ENCODE results near the gene ZNF627. TPM values are rescaled to one million over a fixed set of nuclear protein-coding genes. Genes with fewer than 3 reads are reported as not detected.

The ZNF627 gene
- total and polyA plus RNA-seq, 2 of the 8 experiments (the other 6 are each of a cell fraction or from before 2014, with no cell fraction given): 7.2 to 13.7 TPM

- ChIA-PET CTCF (ENCODE audit: partially characterized antibody) (interaction anchor here (0.9 to 1.6 kb wide), 2 partner anchors 45 to 67 kb away, joined by 3 read pairs; no protein-coding TSS in a partner anchor), POLR2A (ENCODE audit: partially characterized antibody) (interaction anchor here (0.6 kb wide), 1 partner anchor 93 kb away, joined by 3 read pairs; no protein-coding TSS in a partner anchor)
- H4K8ac ChIP-seq (ENCODE audit: extremely low read depth, insufficient read depth, low read length): no peak overlapping the region
- H3K27ac ChIP-seq (ENCODE audit: low read depth, low read length): no peak overlapping the region
- no peak overlapping the region for H2BK5ac ChIP-seq (ENCODE audit: low read depth, low read length)
- no peak for DNase-seq (ENCODE audit: low read depth in 1 of 2, low spot score in 2 of 2)
- peaks cover 0 to 6% of the 10 kb centered on the region in 2 experiments; a peak in 1 of 4 replicates for H3K9me3 ChIP-seq (ENCODE audit: insufficient read depth in 2 of 2, low read depth in 1 of 2, low read length in 1 of 2)
- H3K23ac ChIP-seq (ENCODE audit: insufficient read length): no peak overlapping the region
- FAIRE-seq: no peak
- H3K4me3 ChIP-seq (ENCODE audit: extremely low read depth in 1 of 4, insufficient read depth in 2 of 4, low read depth in 3 of 4, low read length in 4 of 4): no peak overlapping the region
- H3K27me3 ChIP-seq (replicated peaks in 1 of 4; ENCODE audit: control insufficient read depth in 3 of 4, extremely low read depth in 1 of 4, insufficient read depth in 3 of 4, low read length in 3 of 4): no peaks in the 10 kb centered on the region
- H2AK5ac ChIP-seq (ENCODE audit: low read depth, low read length): no peak overlapping the region
- WGBS, 2 experiments (ENCODE audit: extremely low coverage in 1 of 2, insufficient coverage in 1 of 2, insufficient read length in 1 of 2, insufficient replicate concordance in 2 of 2, low coverage in 1 of 2, low lambda C conversion rate in 2 of 2, missing lambda C conversion rate in 1 of 2): 86% methylated on average over 8 of the region's 9 CpGs; no CpG with 5 or more reads in 1 of the 2 experiments
- H4K91ac ChIP-seq (replicated peaks; ENCODE audit: insufficient read length, low read length): no peak overlapping the region
- H3K79me2 ChIP-seq (ENCODE audit: control insufficient read depth in 1 of 2, insufficient read depth in 2 of 2, low read length in 2 of 2): no peaks in the 10 kb centered on the region
- no peaks in the 10 kb centered on the region for H3K79me1 ChIP-seq (ENCODE audit: low read depth, low read length)
- no peaks in the 10 kb centered on the region for H3K36me3 ChIP-seq (ENCODE audit: control insufficient read depth in 2 of 4, insufficient read depth in 4 of 4, low read length in 3 of 4)
- H3K4ac ChIP-seq (replicated peaks; ENCODE audit: insufficient read length, low read depth, low read length): no peak overlapping the region
- H2BK20ac ChIP-seq (ENCODE audit: low read length): no peak overlapping the region
- H2BK15ac ChIP-seq (ENCODE audit: low read length): no peak overlapping the region
- H4K5ac ChIP-seq (ENCODE audit: insufficient read length, low read depth, low read length): no peak overlapping the region
- no peaks in the 10 kb centered on the region for H3K23me2 ChIP-seq (ENCODE audit: low read depth, low read length)
- no peaks in the 10 kb centered on the region for H3K4me1 ChIP-seq (replicated peaks in 1 of 4; ENCODE audit: control insufficient read depth in 3 of 4, insufficient read depth in 4 of 4, low read length in 3 of 4)
- H2BK120ac ChIP-seq (replicated peaks; ENCODE audit: low read depth, low read length): no peak overlapping the region
- H3K9ac ChIP-seq (replicated peaks in 1 of 4; ENCODE audit: extremely low read depth in 1 of 4, low read depth in 3 of 4, low read length in 3 of 4): no peak overlapping the region
- no peak overlapping the region for H3K18ac ChIP-seq (ENCODE audit: extremely low read depth, low read length)
- H2AFZ ChIP-seq (ENCODE audit: low read length): no peak overlapping the region
- no peaks in the 10 kb centered on the region for H4K20me1 ChIP-seq (replicated peaks in 1 of 2; ENCODE audit: control insufficient read depth in 1 of 2, insufficient read depth in 2 of 2, low read length in 2 of 2)
- H3K4me2 ChIP-seq (ENCODE audit: insufficient read depth in 1 of 2, low read depth in 2 of 2, low read length in 2 of 2): no peak overlapping the region
- no peak overlapping the region for H3K56ac ChIP-seq (replicated peaks; ENCODE audit: insufficient read length, low read depth, low read length)
- H2BK12ac ChIP-seq (ENCODE audit: low read depth, low read length): no peak overlapping the region
- H3K14ac ChIP-seq (ENCODE audit: insufficient read length): no peak overlapping the region
- TF ChIP-seq TAF7 (optimal IDR thresholded peaks at IDR 0.05; ENCODE audit: borderline replicate concordance, low read depth, low read length): no peak
- no peak for TF ChIP-seq KDM4A (IDR thresholded peaks at IDR 0.05; ENCODE audit: low read depth, low read length, severe bottlenecking)
- no peak for TF ChIP-seq BACH1 (IDR thresholded peaks at IDR 0.05; ENCODE audit: low read length)
- TF ChIP-seq MAX (IDR thresholded peaks at IDR 0.05): no peak
- TF ChIP-seq RXRA (IDR thresholded peaks at IDR 0.05; ENCODE audit: insufficient read depth, low read depth, low read length): no peak
- TF ChIP-seq SP4 (IDR thresholded peaks at IDR 0.05; ENCODE audit: low read length): no peak
- no peak for TF ChIP-seq SIN3A (conservative IDR thresholded peaks at IDR 0.05 in 1 of 2, IDR thresholded peaks at IDR 0.05 in 1 of 2; ENCODE audit: low read depth in 1 of 2, low read length in 2 of 2)
- no peak for TF ChIP-seq ATF2 (IDR thresholded peaks at IDR 0.05; ENCODE audit: low read length)
Observed at GRCh38 chr19:11633223-11633622, 35.9 kb downstream of the ZNF627 start.
